ENCODE measurements around the gene MAN2C1.
"Not testable (repeated sequence)": the region's sequence is repeated elsewhere in the genome, so short reads cannot be mapped to it uniquely, and the experiment has no call there.

Gene MAN2C1

GRCh38 chr15:75350601-75351361 lies 17.6 kb downstream of the MAN2C1 start:
- no peak overlapping the region for H2BK5ac ChIP-seq (ENCODE audit: low read depth, low read length, poor library complexity)
- H3K79me2 ChIP-seq (ENCODE audit: control insufficient read depth, insufficient read depth, low read length, poor library complexity), result peaks cover 5% of the 10 kb centered on the region
- peaks cover 5% of the 10 kb centered on the region for H3K9me3 ChIP-seq (ENCODE audit: insufficient read depth, low read depth, low read length)
- H3K4me1 ChIP-seq (ENCODE audit: control insufficient read depth in 1 of 2, insufficient read depth in 2 of 2, low read length in 2 of 2), result peaks cover 5 to 12% of the 10 kb centered on the region in 2 experiments
- no peak overlapping the region for H3K4me2 ChIP-seq (ENCODE audit: low read length)
- H4K8ac ChIP-seq (ENCODE audit: low read depth, low read length), result no peak overlapping the region
- H3K14ac ChIP-seq (ENCODE audit: low read length), result no peak overlapping the region
- peaks cover 5% of the 10 kb centered on the region for H3K79me1 ChIP-seq (ENCODE audit: low read length)
- H3K18ac ChIP-seq (ENCODE audit: low read length), result no peak overlapping the region
- H3K27ac ChIP-seq (ENCODE audit: low read depth, low read length), result no peak overlapping the region
- peaks cover 14% of the 10 kb centered on the region for H3K27me3 ChIP-seq (ENCODE audit: insufficient read depth, low read length)
- no peak overlapping the region for H4K91ac ChIP-seq (ENCODE audit: low read depth, low read length)
- no peak overlapping the region for H2BK12ac ChIP-seq (ENCODE audit: low read length)
- no peak overlapping the region for H2AK5ac ChIP-seq (ENCODE audit: low read length)
- WGBS (ENCODE audit: extremely low coverage, insufficient coverage, insufficient read length), result no CpG with 5 or more reads among the region's 7 CpGs
- H2AFZ ChIP-seq (ENCODE audit: insufficient read depth, low read length, poor library complexity), result no peak overlapping the region
- no peak overlapping the region for H4K12ac ChIP-seq (ENCODE audit: low read depth, low read length)
- H3K36me3 ChIP-seq (ENCODE audit: control insufficient read depth in 1 of 2, insufficient read depth in 2 of 2, low read length in 2 of 2), result peaks cover 3 to 12% of the 10 kb centered on the region in 2 experiments
- no peak overlapping the region for H3K23ac ChIP-seq (ENCODE audit: low read length)
- H2BK120ac ChIP-seq (ENCODE audit: insufficient read depth, low read length, poor library complexity), result no peak overlapping the region
- H3K4me3 ChIP-seq (ENCODE audit: low read depth, low read length), result no peak overlapping the region
- no peak overlapping the region for H3K4ac ChIP-seq (ENCODE audit: low read depth, low read length)
- H3K9ac ChIP-seq (ENCODE audit: low read length), result no peak overlapping the region
- DNase-seq, result no peak

GRCh38 chr15:75349851-75350588 lies 18.4 kb downstream of the MAN2C1 start:
- H4K8ac ChIP-seq (ENCODE audit: low read depth, low read length), result no peak overlapping the region
- H3K36me3 ChIP-seq (ENCODE audit: control insufficient read depth in 1 of 2, insufficient read depth in 2 of 2, low read length in 2 of 2), result peaks cover 2 to 7% of the 10 kb centered on the region in 2 experiments
- no peak overlapping the region for H3K14ac ChIP-seq (ENCODE audit: low read length)
- H2BK120ac ChIP-seq (ENCODE audit: insufficient read depth, low read length, poor library complexity), result no peak overlapping the region
- H3K4me1 ChIP-seq (ENCODE audit: control insufficient read depth in 1 of 2, insufficient read depth in 2 of 2, low read length in 2 of 2), result peaks cover 5 to 12% of the 10 kb centered on the region in 2 experiments
- no peak overlapping the region for H2BK12ac ChIP-seq (ENCODE audit: low read length)
- peaks cover 5% of the 10 kb centered on the region for H3K79me1 ChIP-seq (ENCODE audit: low read length)
- no peak for DNase-seq
- peaks cover 14% of the 10 kb centered on the region for H3K27me3 ChIP-seq (ENCODE audit: insufficient read depth, low read length)
- no peak overlapping the region for H3K4ac ChIP-seq (ENCODE audit: low read depth, low read length)
- no peak overlapping the region for H3K9ac ChIP-seq (ENCODE audit: low read length)
- no peak overlapping the region for H2BK5ac ChIP-seq (ENCODE audit: low read depth, low read length, poor library complexity)
- H3K79me2 ChIP-seq (ENCODE audit: control insufficient read depth, insufficient read depth, low read length, poor library complexity), result peaks cover 5% of the 10 kb centered on the region
- H3K9me3 ChIP-seq (ENCODE audit: insufficient read depth, low read depth, low read length), result peaks cover 5% of the 10 kb centered on the region
- no peak overlapping the region for H3K4me2 ChIP-seq (ENCODE audit: low read length)
- no peak overlapping the region for H4K12ac ChIP-seq (ENCODE audit: low read depth, low read length)
- WGBS (ENCODE audit: extremely low coverage, insufficient coverage, insufficient read length), result no CpG with 5 or more reads among the region's 9 CpGs
- no peak overlapping the region for H3K18ac ChIP-seq (ENCODE audit: low read length)
- H4K91ac ChIP-seq (ENCODE audit: low read depth, low read length), result no peak overlapping the region
- H3K4me3 ChIP-seq (ENCODE audit: low read depth, low read length), result no peak overlapping the region
- H3K27ac ChIP-seq (ENCODE audit: low read depth, low read length), result no peak overlapping the region
- H3K23ac ChIP-seq (ENCODE audit: low read length), result no peak overlapping the region
- no peak overlapping the region for H2AK5ac ChIP-seq (ENCODE audit: low read length)
- no peak overlapping the region for H2AFZ ChIP-seq (ENCODE audit: insufficient read depth, low read length, poor library complexity)

GRCh38 chr15:75349351-75349669 lies 19.1 kb downstream of the MAN2C1 start:
- H2BK12ac ChIP-seq (ENCODE audit: low read length); H3K27ac ChIP-seq (ENCODE audit: low read depth, low read length); H3K18ac ChIP-seq (ENCODE audit: low read length); H3K9me3 ChIP-seq (ENCODE audit: insufficient read depth, low read depth, low read length); H2AFZ ChIP-seq (ENCODE audit: insufficient read depth, low read length, poor library complexity); H3K23ac ChIP-seq (ENCODE audit: low read length); H3K4me3 ChIP-seq (ENCODE audit: low read depth, low read length); H2BK120ac ChIP-seq (ENCODE audit: insufficient read depth, low read length, poor library complexity); H3K4me2 ChIP-seq (ENCODE audit: low read length); H3K4ac ChIP-seq (ENCODE audit: low read depth, low read length); H2BK5ac ChIP-seq (ENCODE audit: low read depth, low read length, poor library complexity); H4K12ac ChIP-seq (ENCODE audit: low read depth, low read length); H4K91ac ChIP-seq (ENCODE audit: low read depth, low read length); H2AK5ac ChIP-seq (ENCODE audit: low read length); H3K79me1 ChIP-seq (ENCODE audit: low read length); H3K36me3 ChIP-seq (ENCODE audit: control insufficient read depth in 1 of 2, insufficient read depth in 2 of 2, low read length in 2 of 2); H3K9ac ChIP-seq (ENCODE audit: low read length); H3K79me2 ChIP-seq (ENCODE audit: control insufficient read depth, insufficient read depth, low read length, poor library complexity); DNase-seq; H4K8ac ChIP-seq (ENCODE audit: low read depth, low read length); H3K14ac ChIP-seq (ENCODE audit: low read length): not testable (repeated sequence)
- peaks cover 14% of the 10 kb centered on the region for H3K27me3 ChIP-seq (ENCODE audit: insufficient read depth, low read length)
- WGBS (ENCODE audit: extremely low coverage, insufficient coverage, insufficient read length), result no CpG with 5 or more reads among the region's 8 CpGs
- peaks cover 5 to 12% of the 10 kb centered on the region in 2 experiments for H3K4me1 ChIP-seq (ENCODE audit: control insufficient read depth in 1 of 2, insufficient read depth in 2 of 2, low read length in 2 of 2)

- H3K79me1 ChIP-seq (ENCODE audit: low read length), result peaks cover 5% of the 10 kb centered on the region
- no peak overlapping the region for H2AFZ ChIP-seq (ENCODE audit: insufficient read depth, low read length, poor library complexity)
- H2BK5ac ChIP-seq (ENCODE audit: low read depth, low read length, poor library complexity), result no peak overlapping the region
- H3K4me1 ChIP-seq (ENCODE audit: control insufficient read depth in 1 of 2, insufficient read depth in 2 of 2, low read length in 2 of 2), result peaks cover 5 to 12% of the 10 kb centered on the region in 2 experiments
- peak overlapping the region; percentile 66 for H3K4me3 ChIP-seq (ENCODE audit: low read depth, low read length)
- H3K9me3 ChIP-seq (ENCODE audit: insufficient read depth, low read depth, low read length), result peaks cover 5% of the 10 kb centered on the region
- H2AK5ac ChIP-seq (ENCODE audit: low read length), result no peak overlapping the region
- peaks cover 5% of the 10 kb centered on the region for H3K79me2 ChIP-seq (ENCODE audit: control insufficient read depth, insufficient read depth, low read length, poor library complexity)
- peaks cover 14% of the 10 kb centered on the region for H3K27me3 ChIP-seq (ENCODE audit: insufficient read depth, low read length)
- no peak overlapping the region for H3K4ac ChIP-seq (ENCODE audit: low read depth, low read length)
- H2BK120ac ChIP-seq (ENCODE audit: insufficient read depth, low read length, poor library complexity), result no peak overlapping the region
- no peak overlapping the region for H3K23ac ChIP-seq (ENCODE audit: low read length)
- no peak overlapping the region for H3K9ac ChIP-seq (ENCODE audit: low read length)
- H4K8ac ChIP-seq (ENCODE audit: low read depth, low read length), result no peak overlapping the region
- H3K36me3 ChIP-seq (ENCODE audit: control insufficient read depth in 1 of 2, insufficient read depth in 2 of 2, low read length in 2 of 2), result no peaks in the 10 kb centered on the region
- no peak overlapping the region for H3K18ac ChIP-seq (ENCODE audit: low read length)
- no peak overlapping the region for H2BK12ac ChIP-seq (ENCODE audit: low read length)
- WGBS (ENCODE audit: extremely low coverage, insufficient coverage, insufficient read length), result no CpG with 5 or more reads among the region's 46 CpGs
- no peak overlapping the region for H4K12ac ChIP-seq (ENCODE audit: low read depth, low read length)
- H3K14ac ChIP-seq (ENCODE audit: low read length), result no peak overlapping the region
- DNase-seq, result peak; percentile 7 to 39
- H3K4me2 ChIP-seq (ENCODE audit: low read length), result peak overlapping the region; percentile 81
- H4K91ac ChIP-seq (ENCODE audit: low read depth, low read length), result no peak overlapping the region
- H3K27ac ChIP-seq (ENCODE audit: low read depth, low read length), result no peak overlapping the region
Observed at GRCh38 chr15:75348562-75349350, 19.7 kb downstream of the MAN2C1 start.
